Caco-2 (cell line): ENCODE results near the gene ADA. TPM values are rescaled to one million over a fixed set of nuclear protein-coding genes. Genes with fewer than 3 reads are reported as not detected.
A peak's percentile ranks its signal among the peaks of the same experiment; 100 is the strongest.

Experiments used
- BruUV-seq: library from RNA; stranded (reverse); fragments of 400-500 nt; replicated peaks from 2 replicates; lab custom pipeline; 2021; lab: Mats Ljungman, UMichigan
- CTCF ChIA-PET: fragments of 300-600 bp; sonication (Branson Sonifier 250); formaldehyde crosslinking; loops from one replicate; lab custom pipeline; 2022; ENCODE audit warnings: antibody characterized with exemption; lab: Charles Lee
- POLR2A ChIA-PET: fragments of 300-600 bp; sonication (Branson Sonifier 250); formaldehyde crosslinking; loops from one replicate; lab custom pipeline; 2022; ENCODE audit warnings: antibody characterized with exemption; lab: Charles Lee
- DNase-seq, 2 experiments: peaks; one replicate each; pipeline versions ENCODE4 v3.0.0 to v3.0.0-alpha.2; 2020 to 2022
- H3K27me3 ChIP-seq: replicated peaks from 2 replicates; pipeline ENCODE4 v1.6.0; 2011; ENCODE audit warnings: low read length; ENCODE audit not compliant: control insufficient read depth, insufficient read depth
- H3K36me3 ChIP-seq: 2 replicates; pipeline ENCODE4 v1.5.1; 2011; ENCODE audit warnings: low read length; ENCODE audit not compliant: control insufficient read depth, insufficient read depth
- H3K4me1 ChIP-seq: fragments of 250-450 bp; sonication (Bioruptor Pico); 2 replicates; pipeline ENCODE4 v1.5.1; 2020; ENCODE audit warnings: mild to moderate bottlenecking
- H3K4me3 ChIP-seq: 2 replicates; pipeline ENCODE4 v1.5.1; 2011; ENCODE audit warnings: low read depth, mild to moderate bottlenecking, control low read depth, low read length
- H3K9me3 ChIP-seq: fragments of 250-450 bp; sonication (Bioruptor Pico); 2 replicates; pipeline ENCODE4 v1.5.1; 2020; ENCODE audit warnings: mild to moderate bottlenecking, moderate library complexity
- H3K27ac Mint-ChIP-seq: one replicate; pipeline ENCODE4 v1.8.0; 2022; ENCODE audit warnings: mixed read lengths; ENCODE audit not compliant: unreplicated experiment
- H3K27me3 Mint-ChIP-seq: one replicate; pipeline ENCODE4 v1.8.0; 2022; ENCODE audit warnings: mixed read lengths; ENCODE audit not compliant: insufficient read depth, unreplicated experiment
- H3K36me3 Mint-ChIP-seq: one replicate; pipeline ENCODE4 v1.8.0; 2022; ENCODE audit warnings: mild to moderate bottlenecking, mixed read lengths; ENCODE audit not compliant: insufficient read depth, unreplicated experiment
- H3K4me1 Mint-ChIP-seq: one replicate; pipeline ENCODE4 v1.8.0; 2022; ENCODE audit warnings: low read depth, mixed read lengths; ENCODE audit not compliant: unreplicated experiment
- H3K4me3 Mint-ChIP-seq: one replicate; pipeline ENCODE4 v1.8.0; 2022; ENCODE audit warnings: mild to moderate bottlenecking, moderate library complexity, mixed read lengths; ENCODE audit not compliant: unreplicated experiment
- H3K9me3 Mint-ChIP-seq: one replicate; pipeline ENCODE4 v1.8.0; 2022; ENCODE audit warnings: mixed read lengths; ENCODE audit not compliant: unreplicated experiment
- CTCF ChIP-seq, 2 experiments: fragments of 200-600 bp in 1 of 2; IDR thresholded peaks; 1 replicate in 1 of 2; 2 replicates in 1 of 2; pipeline versions ENCODE4 v1.5.1 to v1.8.0; 2011 to 2022; ENCODE audit warnings: antibody characterized with exemption in 1 of 2, control low read depth in 1 of 2, inconsistent platforms in 1 of 2, low read depth in 1 of 2, low read length in 1 of 2, mild to moderate bottlenecking in 1 of 2, moderate library complexity in 1 of 2; ENCODE audit not compliant: insufficient read depth in 1 of 2, severe bottlenecking in 1 of 2, unreplicated experiment in 1 of 2
- intact Hi-C: fragments of 100-400 bp; cut with micrococcal nuclease; formaldehyde crosslinking; loops from one replicate; pipeline ENCODE4 v1.10.0; 2022; ENCODE audit not compliant: unreplicated experiment
- total RNA-seq: library from RNA; stranded (reverse); gene quantifications from 2 replicates; pipeline ENCODE4 v1.2.3, GENCODE V29; 2022

Gene ADA
- total RNA-seq, 1 experiment from 2014 or later = 21.1 TPM

GRCh38 chr20:44609516-44610312, 41.8 kb downstream of the ADA start:
- Histone ChIP-seq H3K4me3 (peak overlapping the region; percentile 19), H3K4me1 (peaks cover 12% of the 10 kb centered on the region), H3K9me3 (peaks cover 4% of the 10 kb centered on the region; the same call in 1 of the 2 replicates), H3K36me3 (no peaks in the 10 kb centered on the region), H3K27me3 (no peaks in the 10 kb centered on the region)
- intact Hi-C loops = loop anchor here (1.0 to 5.0 kb wide), 12 partner anchors 21 to 394 kb away; partner anchors contain the start of genes FITM2, SERINC3 and TTPAL
- DNase-seq = peak; percentile 97 to 99
- Mint-ChIP-seq H3K36me3 (no peaks in the 10 kb centered on the region), H3K27ac (peak overlapping the region; percentile 91), H3K27me3 (no peaks in the 10 kb centered on the region), H3K9me3 (no peaks in the 10 kb centered on the region), H3K4me1 (peaks cover 9% of the 10 kb centered on the region), H3K4me3 (peak overlapping the region; percentile 71)
- POLR2A ChIA-PET = interaction anchor here (1.7 kb wide), 1 partner anchor 134 kb away, joined by 7 read pairs; the partner anchor contains the start of gene TTPAL
- BruUV-seq = TSS peak; percentile 95
- CTCF ChIA-PET = interaction anchor here (0.6 to 3.0 kb wide), 31 partner anchors 8 to 969 kb away, joined by 3 to 27 read pairs (median 5); partner anchors contain the start of genes CCN5, SERINC3, TTPAL and WFDC8
- peak; percentile 100 for TF ChIP-seq CTCF (IDR thresholded peaks at IDR 0.05; ENCODE audit: insufficient read depth in 1 of 2, low read depth in 1 of 2, low read length in 1 of 2, severe bottlenecking in 1 of 2, unreplicated experiment in 1 of 2)

- POLR2A ChIA-PET = interaction anchor here (1.7 kb wide), 1 partner anchor 134 kb away, joined by 7 read pairs; the partner anchor contains the start of gene TTPAL
- intact Hi-C loops = no loop called here
Observed at GRCh38 chr20:44609006-44609515, 42.4 kb downstream of the ADA start.

More at GRCh38 chr20:44609006-44609515, 42.4 kb downstream of the ADA start:
- Mint-ChIP-seq H3K4me3 (peak overlapping the region; percentile 71), H3K36me3 (no peaks in the 10 kb centered on the region), H3K27me3 (no peaks in the 10 kb centered on the region), H3K27ac (peak overlapping the region; percentile 91), H3K9me3 (no peaks in the 10 kb centered on the region), H3K4me1 (peaks cover 9% of the 10 kb centered on the region)
- Histone ChIP-seq H3K4me3 (no peak overlapping the region), H3K4me1 (peaks cover 12% of the 10 kb centered on the region), H3K36me3 (no peaks in the 10 kb centered on the region), H3K9me3 (peaks cover 4% of the 10 kb centered on the region; the same call in 1 of the 2 replicates), H3K27me3 (no peaks in the 10 kb centered on the region)
- CTCF ChIA-PET = interaction anchor here (0.8 to 3.0 kb wide), 15 partner anchors 11 to 392 kb away, joined by 3 to 27 read pairs (median 6); partner anchors contain the start of genes FITM2, SERINC3 and TTPAL
- no peak for TF ChIP-seq CTCF (IDR thresholded peaks at IDR 0.05; ENCODE audit: insufficient read depth in 1 of 2, low read depth in 1 of 2, low read length in 1 of 2, severe bottlenecking in 1 of 2, unreplicated experiment in 1 of 2)
- no peak for DNase-seq
- BruUV-seq = no TSS peak
